AG09309 (cell line): ENCODE measurements around the gene BCKDHB.
"Not testable (repeated sequence)": the region's sequence is repeated elsewhere in the genome, so short reads cannot be mapped to it uniquely, and the experiment has no call there.

Experiments used
- DNase-seq: peaks from one replicate; pipeline ENCODE4 v3.0.0-alpha.2; 2010; ENCODE audit warnings: low read depth
- H3K4me3 ChIP-seq: 2 replicates; pipeline ENCODE4 v1.5.1; 2011; ENCODE audit warnings: mild to moderate bottlenecking, low read depth, low read length, moderate library complexity; ENCODE audit not compliant: control insufficient read depth
- CTCF ChIP-seq: IDR thresholded peaks from 2 replicates; pipeline ENCODE4 v1.5.1; 2011; ENCODE audit warnings: mild to moderate bottlenecking, low read depth, low read length, inconsistent platforms; ENCODE audit not compliant: insufficient read depth, control insufficient read depth; ENCODE audit errors: missing control alignments

The BCKDHB gene

GRCh38 chr6:80234908-80235307 is 128.4 kb downstream of the BCKDHB start:
- no peak overlapping the region for H3K4me3 ChIP-seq
- TF ChIP-seq CTCF = no peak
- no peak for DNase-seq

GRCh38 chr6:80235647-80236046 is 129.2 kb downstream of the BCKDHB start:
- H3K4me3 ChIP-seq = no peak overlapping the region
- TF ChIP-seq CTCF = no peak

GRCh38 chr6:80238754-80239153 is 132.3 kb downstream of the BCKDHB start:
- not testable (repeated sequence) for DNase-seq, H3K4me3 ChIP-seq

More at GRCh38 chr6:80235647-80236046, 129.2 kb downstream of the BCKDHB start:
- no peak for DNase-seq

- no peak for DNase-seq
- no peak overlapping the region for H3K4me3 ChIP-seq
- TF ChIP-seq CTCF = no peak
These were observed 138.6 kb downstream of the BCKDHB start for GRCh38 chr6:80245043-80245442.

- no peak overlapping the region for H3K4me3 ChIP-seq
- TF ChIP-seq CTCF = no peak
- DNase-seq = no peak
These were observed 143.4 kb downstream of the BCKDHB start for GRCh38 chr6:80249897-80250296.

- no peak for DNase-seq
- no peak overlapping the region for H3K4me3 ChIP-seq
- no peak for TF ChIP-seq CTCF
These were observed 144.0 kb downstream of the BCKDHB start for GRCh38 chr6:80250391-80250997.

- no peak overlapping the region for H3K4me3 ChIP-seq
- no peak for DNase-seq
- TF ChIP-seq CTCF = no peak
These were observed 144.8 kb downstream of the BCKDHB start for GRCh38 chr6:80251321-80251720.
